ENCODE results near the gene SLC35G3.
"Not testable (repeated sequence)": the region's sequence is repeated elsewhere in the genome, so short reads cannot be mapped to it uniquely, and the experiment has no call there.

The SLC35G3 gene
- 0 to 0.18 reads per million in 2 experiments for total RNA-seq

GRCh38 chr17:35194001-35194400, at the start of gene SLC35G3:
SLC35G3 (minus strand) TSS chr17:35194393; CDS start chr17:35194307, 86 bp downstream.
- not testable (repeated sequence) for DNase-seq (ENCODE audit: low read depth)

GRCh38 chr17:35243561-35244340, 49.6 kb upstream of the SLC35G3 start:
- peak; percentile 36 for DNase-seq (ENCODE audit: low read depth)

GRCh38 chr17:35242805-35243560, 48.8 kb upstream of the SLC35G3 start, which contains the start of gene SLFN5:
SLFN5 (plus strand) TSS chr17:35243072; CDS start chr17:35258691, 15,619 bp downstream.
- DNase-seq (ENCODE audit: low read depth), result peak; percentile 91

- DNase-seq (ENCODE audit: low read depth), result peak; percentile 76
These were observed 48.1 kb upstream of the SLC35G3 start for GRCh38 chr17:35242158-35242804.

GRCh38 chr17:35241520-35241919, 47.3 kb upstream of the SLC35G3 start:
- DNase-seq (ENCODE audit: low read depth), result peak; percentile 23

- no peak for DNase-seq (ENCODE audit: low read depth)
These were observed 46.7 kb upstream of the SLC35G3 start for GRCh38 chr17:35240861-35241260.

GRCh38 chr17:35239823-35240222, 45.6 kb upstream of the SLC35G3 start:
- no peak for DNase-seq (ENCODE audit: low read depth)

- no peak for DNase-seq (ENCODE audit: low read depth)
These were observed 44.6 kb upstream of the SLC35G3 start for GRCh38 chr17:35238821-35239220.

- DNase-seq (ENCODE audit: low read depth), result no peak
These were observed 42.6 kb upstream of the SLC35G3 start for GRCh38 chr17:35236821-35237220.

- no peak for DNase-seq (ENCODE audit: low read depth)
These were observed 41.7 kb upstream of the SLC35G3 start for GRCh38 chr17:35235917-35236316.

GRCh38 chr17:35235289-35235688, 41.1 kb upstream of the SLC35G3 start:
- DNase-seq (ENCODE audit: low read depth), result no peak

- not testable (repeated sequence) for DNase-seq (ENCODE audit: low read depth)
These were observed 40.1 kb upstream of the SLC35G3 start for GRCh38 chr17:35234315-35234714.

- no peak for DNase-seq (ENCODE audit: low read depth)
These were observed 35.4 kb upstream of the SLC35G3 start for GRCh38 chr17:35229638-35230037.

- no peak for DNase-seq (ENCODE audit: low read depth)
These were observed 33.4 kb upstream of the SLC35G3 start for GRCh38 chr17:35227546-35227945.

GRCh38 chr17:35224436-35224835, 30.2 kb upstream of the SLC35G3 start:
- DNase-seq (ENCODE audit: low read depth), result no peak

- no peak for DNase-seq (ENCODE audit: low read depth)
These were observed 28.3 kb upstream of the SLC35G3 start for GRCh38 chr17:35222452-35222851.

- no peak for DNase-seq (ENCODE audit: low read depth)
These were observed 24.7 kb upstream of the SLC35G3 start for GRCh38 chr17:35218915-35219314.

GRCh38 chr17:35217107-35217506, 22.9 kb upstream of the SLC35G3 start:
- DNase-seq (ENCODE audit: low read depth), result no peak

GRCh38 chr17:35214631-35215273, 20.6 kb upstream of the SLC35G3 start:
- DNase-seq (ENCODE audit: low read depth), result peak; percentile 15

GRCh38 chr17:35214192-35214591, 20.0 kb upstream of the SLC35G3 start:
- DNase-seq (ENCODE audit: low read depth), result peak; percentile 44

- DNase-seq (ENCODE audit: low read depth), result no peak
These were observed 19.3 kb upstream of the SLC35G3 start for GRCh38 chr17:35213412-35213940.

- no peak for DNase-seq (ENCODE audit: low read depth)
These were observed 18.5 kb upstream of the SLC35G3 start for GRCh38 chr17:35212668-35213067.
